ENCODE results near the gene MTCP1.

Gene MTCP1, protein sequence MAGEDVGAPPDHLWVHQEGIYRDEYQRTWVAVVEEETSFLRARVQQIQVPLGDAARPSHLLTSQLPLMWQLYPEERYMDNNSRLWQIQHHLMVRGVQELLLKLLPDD
- total RNA-seq, result 0.38 to 1.6 (median 1.0) reads per million in 9 experiments

DNA sequence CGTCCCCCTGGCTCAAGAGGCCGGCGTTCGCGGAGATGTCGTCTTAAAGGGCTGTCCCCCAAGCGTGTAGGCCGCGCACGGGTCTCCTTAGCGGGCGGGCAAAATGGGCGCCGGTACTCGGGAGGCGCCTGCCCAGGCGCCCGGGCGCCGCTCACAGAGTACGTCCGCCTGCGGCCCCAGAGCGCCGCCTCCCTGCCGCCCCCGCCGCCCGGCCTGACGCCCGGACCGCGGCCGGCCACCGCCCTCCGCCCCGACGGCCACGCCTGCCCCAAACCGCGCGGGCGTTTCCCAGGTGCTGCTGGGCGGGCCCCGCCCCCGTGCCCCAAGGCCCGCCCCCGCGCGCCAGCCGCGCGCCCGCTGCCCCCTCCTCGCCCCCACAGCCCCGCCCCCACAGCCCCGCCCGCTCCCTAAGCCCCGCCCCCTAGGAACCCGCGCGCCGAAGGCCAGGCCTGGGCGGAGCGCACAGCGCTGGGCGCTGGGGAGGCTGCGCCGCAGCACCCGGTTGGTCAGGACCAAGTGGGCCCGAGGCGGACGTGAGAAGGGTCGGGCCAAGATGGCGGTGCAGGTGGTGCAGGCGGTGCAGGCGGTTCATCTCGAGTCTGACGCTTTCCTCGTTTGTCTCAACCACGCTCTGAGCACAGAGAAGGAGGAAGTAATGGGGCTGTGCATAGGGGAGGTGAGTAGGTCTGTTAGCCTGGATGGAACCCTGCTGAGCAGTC is at the start of gene MTCP1, which contains the start of the genes BRCC3 and CMC4:
Gene MTCP1 (minus strand): TSS at position 162 of the 719 bp plus-strand sequence. CDS start 5,126 bp downstream, outside the sequence.
Gene BRCC3 (plus strand): TSS at position 534 of the 719 bp plus-strand sequence. CDS start 20 bp downstream, at position 554.
Gene CMC4 (minus strand): TSS at position 162 of the 719 bp plus-strand sequence. CDS start 7,113 bp downstream, outside the sequence.
- no peaks in the 10 kb centered on the region for H3K27me3 Mint-ChIP-seq
- peaks cover 27% of the 10 kb centered on the region for H3K36me3 Mint-ChIP-seq (ENCODE audit: insufficient read depth)
- peak within 1 kb of the TSS; percentile 94 to 95 for H3K27ac Mint-ChIP-seq
- H3K9me3 Mint-ChIP-seq, result no peaks in the 10 kb centered on the region
- DNase-seq (peak; percentile 53 to 66 (median 61)), ATAC-seq (replicated peaks) (peak; percentile 79)
- peaks cover 30 to 36% of the 10 kb centered on the region in 2 donors for H3K4me1 Mint-ChIP-seq (ENCODE audit: low read depth in 2 of 2)
- H3K4me3 Mint-ChIP-seq, result peak within 1 kb of the TSS; percentile 84

DNA sequence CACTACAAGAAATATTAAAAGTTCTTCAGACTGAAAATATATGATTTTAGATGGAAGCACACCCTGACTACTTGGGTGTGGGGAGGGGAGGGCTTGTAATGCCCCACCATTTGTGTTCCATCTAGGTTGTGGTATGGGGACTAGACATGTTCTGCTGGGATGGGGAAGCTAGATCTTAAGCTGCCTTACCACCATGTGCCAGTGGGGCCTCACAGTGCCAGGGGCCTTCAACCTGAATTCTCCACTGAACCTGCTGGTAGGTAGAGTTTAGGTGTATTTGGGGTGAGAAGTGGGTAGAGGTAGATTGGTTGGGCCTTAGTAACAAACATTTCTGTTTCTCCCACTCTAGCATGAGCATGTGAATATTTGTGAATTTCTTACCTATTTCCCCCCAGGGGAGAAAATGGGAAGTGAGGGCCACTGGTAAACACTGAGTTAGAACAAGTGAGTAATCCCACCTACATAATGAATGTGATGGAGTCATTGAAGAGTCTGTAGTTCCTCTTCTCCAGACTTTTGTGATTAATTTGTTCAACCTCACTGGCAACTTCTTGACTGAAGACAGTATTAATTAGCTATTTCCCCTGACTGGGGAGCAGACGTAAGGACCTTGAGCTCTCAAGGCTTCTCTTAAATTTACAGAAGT is 44.4 kb upstream of the MTCP1 start:
- no peak for DNase-seq
- no peak for ATAC-seq (replicated peaks)
- Mint-ChIP-seq H3K27me3 (no peaks in the 10 kb centered on the region), H3K4me3 (no peak overlapping the region), H3K36me3 (ENCODE audit: insufficient read depth) (peaks cover 14% of the 10 kb centered on the region), H3K4me1 (ENCODE audit: low read depth in 2 of 2) (no peaks in the 10 kb centered on the region), H3K27ac (no peak overlapping the region), H3K9me3 (no peaks in the 10 kb centered on the region)

DNA sequence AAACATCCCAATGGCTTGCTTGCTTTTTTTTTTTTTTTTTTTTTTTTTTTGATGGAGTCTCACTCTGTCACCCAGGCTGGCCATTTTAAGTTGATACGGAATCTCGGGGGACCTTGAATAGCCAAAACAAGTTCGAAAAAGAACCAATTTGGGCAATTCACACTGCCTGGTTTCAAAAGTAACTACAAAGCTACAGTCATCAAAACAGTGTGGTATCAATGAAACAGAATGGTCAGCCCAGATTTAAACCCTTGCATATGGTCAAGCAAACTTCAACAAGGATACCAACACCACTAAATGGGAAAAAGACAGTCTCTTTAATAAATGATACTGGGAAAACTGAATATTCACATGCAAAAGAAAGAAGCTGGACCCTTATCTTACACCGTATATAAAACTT is 42.2 kb upstream of the MTCP1 start:
- ATAC-seq (replicated peaks), result no peak

DNA sequence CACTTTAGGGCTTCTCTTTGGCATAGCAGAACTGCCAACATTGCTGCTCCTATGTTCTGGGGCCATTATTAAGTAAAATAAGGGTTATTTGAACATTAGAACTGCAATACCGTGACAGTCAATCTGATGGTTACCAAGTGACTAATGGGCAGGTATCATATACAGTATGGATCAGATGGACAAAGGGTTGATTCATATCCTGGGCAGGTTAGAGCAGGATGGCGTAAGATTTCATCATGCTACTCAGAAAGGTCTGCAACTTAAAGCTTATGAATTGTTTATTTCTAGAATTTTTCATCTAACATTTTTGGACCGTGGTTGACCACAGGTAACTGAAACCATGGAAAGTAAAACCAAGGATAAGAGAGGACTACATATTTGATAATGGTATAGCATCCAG is 41.2 kb upstream of the MTCP1 start:
- Mint-ChIP-seq H3K36me3 (ENCODE audit: insufficient read depth) (peaks cover 14% of the 10 kb centered on the region), H3K27ac (no peak overlapping the region)
- no peak for ATAC-seq (replicated peaks)

More for the DNA sequence above, 42.2 kb upstream of the MTCP1 start:
- H3K36me3 Mint-ChIP-seq (ENCODE audit: insufficient read depth), result peaks cover 14% of the 10 kb centered on the region
- no peaks in the 10 kb centered on the region for H3K27me3 Mint-ChIP-seq
- H3K9me3 Mint-ChIP-seq, result no peaks in the 10 kb centered on the region
- no peak overlapping the region for H3K4me3 Mint-ChIP-seq
- no peak for DNase-seq
- no peak overlapping the region for H3K27ac Mint-ChIP-seq
- H3K4me1 Mint-ChIP-seq (ENCODE audit: low read depth in 2 of 2), result no peaks in the 10 kb centered on the region

DNA sequence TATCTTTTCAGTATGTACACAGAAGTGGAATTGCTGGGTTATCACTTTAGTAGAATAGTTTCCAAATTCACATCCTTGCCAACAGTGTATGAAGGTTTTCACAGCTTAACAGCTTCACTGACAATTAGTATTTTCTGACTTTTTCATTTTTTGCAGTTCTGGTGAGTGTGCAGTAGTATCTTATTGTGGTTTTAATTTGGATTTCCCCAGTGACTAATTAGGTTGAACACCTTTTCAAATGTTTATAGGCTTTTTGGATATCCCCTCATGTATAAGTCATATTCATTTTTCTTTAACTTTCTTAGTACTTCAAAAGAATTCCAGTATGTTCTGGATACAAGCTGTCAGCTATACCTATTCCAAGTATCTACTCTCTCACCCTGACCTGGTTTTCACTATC is 37.5 kb upstream of the MTCP1 start:
- Mint-ChIP-seq H3K4me3 (no peak overlapping the region), H3K36me3 (ENCODE audit: insufficient read depth) (peaks cover 18% of the 10 kb centered on the region), H3K9me3 (no peaks in the 10 kb centered on the region), H3K27me3 (no peaks in the 10 kb centered on the region), H3K4me1 (ENCODE audit: low read depth in 2 of 2) (no peaks in the 10 kb centered on the region), H3K27ac (no peak overlapping the region)
- ATAC-seq (replicated peaks) (no peak), DNase-seq (no peak)

More for the DNA sequence above, 41.2 kb upstream of the MTCP1 start:
- H3K27me3 Mint-ChIP-seq, result no peaks in the 10 kb centered on the region
- H3K4me3 Mint-ChIP-seq, result no peak overlapping the region
- DNase-seq, result no peak
- H3K4me1 Mint-ChIP-seq (ENCODE audit: low read depth in 2 of 2), result no peaks in the 10 kb centered on the region
- H3K9me3 Mint-ChIP-seq, result no peaks in the 10 kb centered on the region

DNA sequence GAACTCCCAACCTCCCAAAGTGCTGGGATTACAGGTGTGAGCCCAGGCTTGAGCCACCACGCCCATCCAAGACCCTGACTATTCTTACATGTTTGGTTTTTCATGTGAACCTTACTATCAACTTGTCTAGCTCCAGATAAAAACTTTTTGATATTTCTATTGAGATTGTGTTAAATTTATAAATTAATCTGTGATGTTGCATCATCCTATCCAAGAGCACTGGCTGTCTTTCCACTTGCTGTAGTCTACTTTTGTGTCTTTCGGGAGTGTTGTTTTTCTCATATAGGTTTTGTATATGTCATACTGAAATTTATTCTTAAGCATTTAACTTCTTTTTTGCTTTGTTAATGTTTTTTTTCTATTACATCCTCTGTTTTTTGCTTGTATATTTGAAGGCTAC is 35.0 kb upstream of the MTCP1 start:
- H3K36me3 Mint-ChIP-seq (ENCODE audit: insufficient read depth), result peaks cover 8% of the 10 kb centered on the region

DNA sequence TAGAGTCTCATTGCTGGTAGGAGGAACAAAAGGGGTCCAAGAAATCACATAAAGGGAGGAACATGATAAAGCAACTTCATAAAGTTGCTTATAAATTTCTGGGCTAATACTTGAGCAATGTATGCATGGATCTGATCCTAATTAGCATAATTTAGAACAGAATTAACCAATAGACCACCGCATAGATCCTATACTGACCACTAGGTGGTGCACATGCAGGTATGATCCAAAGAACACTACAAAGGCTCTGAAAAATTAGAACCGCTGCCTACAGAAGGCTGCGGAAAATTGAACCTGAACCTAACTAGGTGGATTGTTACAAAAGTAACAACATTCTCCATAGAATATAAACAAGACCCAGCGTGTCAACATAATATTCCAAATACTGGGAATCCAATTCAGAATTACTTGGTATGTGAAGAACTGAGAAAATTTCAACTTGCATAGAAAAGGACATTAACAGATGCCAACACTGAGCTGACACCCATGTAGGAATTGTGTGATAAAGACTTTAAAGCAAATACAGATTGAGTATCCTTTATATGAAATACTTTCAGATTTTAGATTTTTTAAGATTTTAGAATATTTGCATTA is 23.6 kb upstream of the MTCP1 start:
- peak; percentile 80 for ATAC-seq (replicated peaks)
- DNase-seq, result peak; percentile 1 to 31 (median 2)
- H3K27ac Mint-ChIP-seq, result no peak overlapping the region
- no peaks in the 10 kb centered on the region for H3K27me3 Mint-ChIP-seq
- H3K9me3 Mint-ChIP-seq, result no peaks in the 10 kb centered on the region
- no peak overlapping the region for H3K4me3 Mint-ChIP-seq
- peaks cover 19% of the 10 kb centered on the region for H3K36me3 Mint-ChIP-seq (ENCODE audit: insufficient read depth)
- no peaks in the 10 kb centered on the region for H3K4me1 Mint-ChIP-seq (ENCODE audit: low read depth in 2 of 2)

More for the DNA sequence above, 35.0 kb upstream of the MTCP1 start:
- Mint-ChIP-seq H3K9me3 (no peaks in the 10 kb centered on the region), H3K4me3 (no peak overlapping the region), H3K27ac (peak overlapping the region in 1 of 2 donors; percentile 58), H3K4me1 (ENCODE audit: low read depth in 2 of 2) (no peaks in the 10 kb centered on the region), H3K27me3 (no peaks in the 10 kb centered on the region)
- DNase-seq, result no peak
- ATAC-seq (replicated peaks), result no peak

DNA sequence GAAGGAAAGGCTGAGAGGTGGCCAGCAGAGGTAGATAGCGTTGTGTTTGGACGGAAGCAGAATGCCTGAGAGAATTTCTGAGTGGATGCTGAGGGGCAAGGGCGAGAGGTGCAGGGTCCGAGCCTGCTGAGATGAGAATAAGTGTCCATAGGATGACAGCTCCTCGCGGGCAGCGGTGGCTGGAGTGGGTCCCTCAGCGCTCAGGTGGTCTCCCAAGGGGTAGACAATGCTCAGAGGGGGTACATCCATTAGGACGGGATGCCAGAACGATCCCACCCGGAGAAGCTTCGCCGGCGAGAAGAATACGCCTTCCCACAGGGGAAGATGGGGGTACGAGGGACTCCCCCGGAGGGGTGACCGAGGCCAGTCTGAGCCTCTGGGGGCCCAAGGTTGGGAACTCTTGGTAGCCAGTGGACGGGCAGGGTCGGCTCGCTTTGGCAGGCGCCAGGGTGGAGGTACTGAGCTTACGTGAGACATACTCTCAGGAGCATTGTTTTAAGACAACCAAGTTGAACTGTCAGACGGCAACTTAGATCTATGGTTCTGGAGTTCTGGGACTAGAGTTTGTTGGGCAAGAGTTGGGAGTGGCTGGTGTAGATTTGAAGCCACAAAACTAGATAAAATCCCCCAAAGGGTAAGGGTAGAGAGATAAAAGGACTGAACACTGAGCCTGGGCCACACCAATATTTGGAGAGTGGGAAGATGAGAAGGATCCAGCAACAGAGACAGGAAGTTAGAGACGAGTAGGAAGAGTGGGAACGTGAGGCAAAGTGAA is 16.2 kb upstream of the MTCP1 start:
- DNase-seq, result no peak
- Mint-ChIP-seq H3K36me3 (ENCODE audit: insufficient read depth) (peaks cover 34% of the 10 kb centered on the region), H3K9me3 (no peaks in the 10 kb centered on the region), H3K27me3 (no peaks in the 10 kb centered on the region), H3K27ac (no peak overlapping the region), H3K4me3 (no peak overlapping the region), H3K4me1 (ENCODE audit: low read depth in 2 of 2) (peaks cover 0 to 7% of the 10 kb centered on the region in 2 donors)
- ATAC-seq (replicated peaks), result no peak

DNA sequence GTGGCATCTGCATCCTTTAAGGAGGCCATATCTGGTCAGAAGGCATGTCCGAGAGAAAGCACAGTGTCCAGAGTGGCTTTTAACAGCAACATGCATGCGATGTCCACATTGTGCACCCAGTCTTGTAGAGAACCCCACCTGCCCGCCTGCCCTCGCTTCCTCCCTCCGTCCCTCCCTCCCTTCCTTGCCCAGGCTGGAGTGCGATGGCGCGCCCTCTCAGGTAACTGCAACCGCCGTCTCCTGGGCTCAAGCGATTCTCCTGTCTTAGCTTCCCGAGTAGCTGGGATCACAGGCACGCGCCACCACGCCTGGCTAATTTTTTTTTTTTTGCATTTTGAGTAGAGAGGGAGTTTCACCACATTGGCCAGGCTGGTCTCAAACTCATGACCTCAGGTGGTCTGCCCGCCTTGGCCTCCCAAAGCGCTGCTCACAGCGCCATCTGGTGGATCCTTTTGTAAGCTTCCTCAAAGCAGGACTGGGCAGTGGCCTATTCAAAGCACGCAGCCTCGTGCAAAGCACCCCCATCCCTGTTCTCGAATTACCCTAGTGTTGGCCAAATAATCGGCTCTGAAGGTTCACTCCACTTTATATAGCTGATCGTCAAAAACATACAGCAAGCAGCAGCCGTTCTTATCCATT is 15.4 kb upstream of the MTCP1 start:
- DNase-seq (peak; percentile 18 to 36 (median 26)), ATAC-seq (replicated peaks) (peak; percentile 24)
- H3K4me3 Mint-ChIP-seq, result no peak overlapping the region
- H3K9me3 Mint-ChIP-seq, result no peaks in the 10 kb centered on the region
- no peak overlapping the region for H3K27ac Mint-ChIP-seq
- peaks cover 31% of the 10 kb centered on the region for H3K36me3 Mint-ChIP-seq (ENCODE audit: insufficient read depth)
- peaks cover 0 to 7% of the 10 kb centered on the region in 2 donors for H3K4me1 Mint-ChIP-seq (ENCODE audit: low read depth in 2 of 2)
- H3K27me3 Mint-ChIP-seq, result no peaks in the 10 kb centered on the region

DNA sequence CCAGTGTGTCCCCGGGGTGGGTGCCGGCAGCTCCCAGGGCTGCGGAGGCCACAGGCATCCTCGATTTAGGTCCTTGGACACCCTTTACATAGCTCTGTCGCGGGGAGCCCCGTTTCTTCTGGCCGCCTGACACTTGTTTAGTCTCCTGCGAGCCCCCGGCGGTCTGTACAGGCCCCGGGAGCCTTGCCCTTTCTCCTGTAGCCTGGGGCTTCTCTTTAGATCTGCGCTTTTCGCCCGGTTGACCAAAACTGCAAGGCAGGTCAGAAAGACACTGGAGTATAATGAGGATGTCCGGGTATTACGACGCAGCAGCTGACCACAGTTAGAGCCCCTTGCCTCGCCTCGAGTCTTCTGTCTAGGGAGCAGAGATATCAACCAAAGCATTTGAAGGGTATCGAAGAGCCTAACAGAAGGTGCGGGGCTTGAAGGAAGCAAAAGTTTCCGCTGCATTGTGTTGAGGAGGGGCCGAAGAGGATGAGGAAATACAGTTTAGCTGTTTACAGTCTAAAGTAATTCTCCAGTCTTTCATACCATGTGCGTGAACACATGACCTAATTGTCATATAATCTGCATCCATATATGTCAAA is 851 bp upstream of the MTCP1 start:
- peak overlapping the region; percentile 84 for H3K4me3 Mint-ChIP-seq
- ATAC-seq (replicated peaks) (no peak), DNase-seq (no peak)
- H3K27me3 Mint-ChIP-seq, result no peaks in the 10 kb centered on the region
- peak overlapping the region; percentile 94 to 95 for H3K27ac Mint-ChIP-seq
- peaks cover 30 to 36% of the 10 kb centered on the region in 2 donors for H3K4me1 Mint-ChIP-seq (ENCODE audit: low read depth in 2 of 2)
- peaks cover 34% of the 10 kb centered on the region for H3K36me3 Mint-ChIP-seq (ENCODE audit: insufficient read depth)
- H3K9me3 Mint-ChIP-seq, result no peaks in the 10 kb centered on the region

DNA sequence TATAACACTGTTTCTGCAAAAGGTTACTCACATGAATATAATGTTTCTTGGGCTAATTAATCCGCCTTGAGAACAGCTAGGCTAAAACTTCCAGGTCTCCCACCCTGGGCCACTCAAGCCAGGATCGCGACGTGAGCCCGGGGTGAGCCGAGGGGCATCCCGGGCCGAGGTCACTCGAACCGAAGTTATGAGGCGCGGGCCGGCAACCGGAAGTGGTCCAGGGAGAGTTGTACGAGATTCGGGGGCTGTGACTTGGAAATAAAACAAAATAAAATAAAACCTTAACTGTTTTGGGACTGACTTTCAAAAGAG is 317 bp downstream of the MTCP1 start:
- H3K4me1 Mint-ChIP-seq (ENCODE audit: low read depth in 2 of 2), result peaks cover 30 to 36% of the 10 kb centered on the region in 2 donors
- peaks cover 23% of the 10 kb centered on the region for H3K36me3 Mint-ChIP-seq (ENCODE audit: insufficient read depth)
- H3K27ac Mint-ChIP-seq, result peak overlapping the region; percentile 94 to 95
- peak overlapping the region; percentile 81 to 84 for H3K4me3 Mint-ChIP-seq
- H3K9me3 Mint-ChIP-seq, result no peaks in the 10 kb centered on the region
- peak; percentile 3 for ATAC-seq (replicated peaks)
- no peak for DNase-seq
- H3K27me3 Mint-ChIP-seq, result no peaks in the 10 kb centered on the region

DNA sequence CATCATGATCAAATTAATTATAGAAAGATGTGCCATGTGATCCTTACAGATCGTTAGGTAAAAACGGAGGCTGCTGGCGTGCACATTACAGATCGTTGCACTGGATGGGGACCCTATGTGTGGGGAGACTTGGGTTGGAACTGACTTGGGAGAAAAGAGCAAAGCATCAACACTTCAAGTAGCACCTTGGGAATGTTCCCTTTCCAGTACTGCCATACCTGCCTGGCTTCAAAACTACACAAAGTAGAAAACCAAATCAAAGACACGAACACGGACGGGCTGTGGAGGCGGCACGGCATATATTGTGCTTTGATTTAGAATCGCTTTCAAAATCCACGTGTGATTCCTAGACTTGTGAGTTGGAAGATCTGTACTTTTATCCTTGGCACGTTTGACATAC is 898 bp downstream of the MTCP1 start:
- Mint-ChIP-seq H3K9me3 (no peaks in the 10 kb centered on the region), H3K4me1 (ENCODE audit: low read depth in 2 of 2) (peaks cover 26 to 30% of the 10 kb centered on the region in 2 donors), H3K27ac (peak overlapping the region; percentile 94 to 95), H3K36me3 (ENCODE audit: insufficient read depth) (peaks cover 20% of the 10 kb centered on the region), H3K4me3 (peak overlapping the region; percentile 81 to 84), H3K27me3 (no peaks in the 10 kb centered on the region)
- DNase-seq (no peak), ATAC-seq (replicated peaks) (no peak)

All from effector memory CD8-positive, alpha-beta T cell (primary cell).